HepG2 (cell line): ENCODE measurements around the gene PMM2. TPM values are rescaled to one million over a fixed set of nuclear protein-coding genes. Genes with fewer than 3 reads are reported as not detected.

ENCODE experiments used
- ATAC-seq: fragments of 200-7000 bp; cut with Tn5 transposase; 3 replicates; pipeline ENCODE4 v1.9.1; 2020; ENCODE audit warnings: mild to moderate bottlenecking, moderate library complexity
- BruUV-seq: library from RNA; stranded (reverse); fragments of 400-500 nt; replicated peaks from 2 replicates; lab custom pipeline; 2021; lab: Mats Ljungman, UMichigan
- CTCF ChIA-PET: fragments of 300-600 bp; formaldehyde crosslinking; extraction: SDS; loops from one replicate; lab custom pipeline; 2021; ENCODE audit warnings: low total read pairs, inconsistent platforms, low intra/inter-chr PET ratio; lab: Yijun Ruan, JAX
- POLR2A ChIA-PET: fragments of 350-600 bp; sonication (Branson Sonifier 250); formaldehyde crosslinking; loops from one replicate; lab custom pipeline; 2020; ENCODE audit warnings: antibody characterized with exemption, inconsistent platforms; lab: Yijun Ruan, JAX
- DNase-seq: peaks from one replicate; pipeline ENCODE4 v3.0.0-alpha.2; 2015; ENCODE audit warnings: low spot score
- FAIRE-seq: peaks from 3 replicates; lab custom pipeline; 2011; peaks lifted over from hg19 to GRCh38; lab: Jason Lieb, UNC
- H2AFZ ChIP-seq: one replicate; pipeline ENCODE4 v1.6.1; 2011; ENCODE audit warnings: low read length, inconsistent platforms
- H3K27ac ChIP-seq: fragments of 300-600 bp; 3 replicates; pipeline ENCODE4 v1.8.0; 2011; ENCODE audit warnings: mixed run types, mild to moderate bottlenecking, mixed read lengths, low read length, inconsistent platforms; ENCODE audit not compliant: insufficient read depth; ENCODE audit errors: extremely low read length
- H3K27me3 ChIP-seq, 2 experiments: fragments of 200-600 bp in 1 of 2; 2 replicates in 1 of 2; 3 replicates in 1 of 2; pipeline versions ENCODE4 v1.6.0 to v1.8.0; 2011; ENCODE audit warnings: low read length in 2 of 2, mild to moderate bottlenecking in 2 of 2, moderate library complexity in 2 of 2, inconsistent platforms in 1 of 2; ENCODE audit not compliant: insufficient read depth in 2 of 2, control insufficient read depth in 1 of 2
- H3K36me3 ChIP-seq, 2 experiments: fragments of 200-600 bp in 1 of 2; replicated peaks in 1 of 2; 2 replicates in 1 of 2; 3 replicates in 1 of 2; pipeline versions ENCODE4 v1.5.1 to v1.8.0; 2011; ENCODE audit warnings: low read length in 2 of 2, inconsistent platforms in 1 of 2; ENCODE audit not compliant: insufficient read depth in 2 of 2, control insufficient read depth in 1 of 2
- H3K4me1 ChIP-seq: 2 replicates; pipeline ENCODE4 v1.5.1; 2012; ENCODE audit warnings: low read length, inconsistent platforms; ENCODE audit not compliant: insufficient read depth
- H3K4me2 ChIP-seq: 2 replicates; pipeline ENCODE4 v1.6.0; 2011; ENCODE audit warnings: low read depth, low read length, inconsistent platforms
- H3K4me3 ChIP-seq, 3 experiments: fragments of 200-600 bp in 1 of 3; sonication (generic), shearing (Covaris generic) in 1 of 3; replicated peaks in 1 of 3; 2 replicates each; pipeline ENCODE4 v1.5.1; 2011 to 2016; ENCODE audit warnings: low read length in 3 of 3, inconsistent platforms in 2 of 3, low read depth in 2 of 3, mild to moderate bottlenecking in 2 of 3, control low read depth in 1 of 3, mixed read lengths in 1 of 3; ENCODE audit not compliant: insufficient read depth in 1 of 3
- H3K79me2 ChIP-seq: one replicate; pipeline ENCODE4 v1.6.1; 2011; ENCODE audit warnings: low read length, inconsistent platforms; ENCODE audit not compliant: insufficient read depth
- H3K9ac ChIP-seq: 2 replicates; pipeline ENCODE4 v1.6.0; 2011; ENCODE audit warnings: mild to moderate bottlenecking, low read depth, low read length, inconsistent platforms; ENCODE audit not compliant: insufficient read depth
- H3K9me3 ChIP-seq: 2 replicates; pipeline ENCODE4 v1.5.1; 2012; ENCODE audit warnings: mild to moderate bottlenecking, low read length
- H4K20me1 ChIP-seq: 2 replicates; pipeline ENCODE4 v1.6.0; 2011; ENCODE audit warnings: inconsistent platforms, mild to moderate bottlenecking, low read length, moderate library complexity; ENCODE audit not compliant: insufficient read depth
- AGO2 ChIP-seq: fragments of 200-400 bp; formaldehyde crosslinking; optimal IDR thresholded peaks from 2 replicates; pipeline ENCODE3; 2017; ENCODE audit warnings: mild to moderate bottlenecking, low read depth, low read length, moderate library complexity
- GTF3A ChIP-seq: sonication (generic); formaldehyde crosslinking; conservative IDR thresholded peaks from 2 replicates; pipeline ENCODE4 v1.4.0; 2020; ENCODE audit warnings: mild to moderate bottlenecking, missing genetic modification reagents
- HDAC1 ChIP-seq: sonication (generic); formaldehyde crosslinking; IDR thresholded peaks from 2 replicates; pipeline ENCODE4 v1.5.1; 2020; ENCODE audit warnings: mild to moderate bottlenecking, missing genetic modification reagents
- NFKB2 ChIP-seq: sonication (generic); formaldehyde crosslinking; IDR thresholded peaks from 2 replicates; pipeline ENCODE4 v1.4.0; 2020; ENCODE audit warnings: missing genetic modification reagents, borderline replicate concordance
- RELA ChIP-seq: sonication (generic); formaldehyde crosslinking; IDR thresholded peaks from 2 replicates; pipeline ENCODE4 v1.4.0; 2020; ENCODE audit warnings: missing genetic modification reagents
- REXO4 ChIP-seq: sonication (generic); formaldehyde crosslinking; IDR thresholded peaks from 2 replicates; pipeline ENCODE4 v1.8.0; 2022; ENCODE audit warnings: missing genetic modification reagents, mild to moderate bottlenecking, borderline replicate concordance
- SALL1 ChIP-seq: sonication (generic); formaldehyde crosslinking; IDR thresholded peaks from 2 replicates; pipeline ENCODE4 v1.8.0; 2022; ENCODE audit warnings: mild to moderate bottlenecking, missing genetic modification reagents
- SNRNP70 ChIP-seq: fragments of 200-400 bp; formaldehyde crosslinking; IDR thresholded peaks from 2 replicates; pipeline ENCODE4 v1.6.1; 2017; ENCODE audit warnings: mild to moderate bottlenecking, low read depth, low read length, moderate library complexity
- ZBTB42 ChIP-seq: sonication (generic); formaldehyde crosslinking; IDR thresholded peaks from 2 replicates; pipeline ENCODE4 v1.5.0; 2020; ENCODE audit warnings: mild to moderate bottlenecking, missing genetic modification reagents
- ZNF891 ChIP-seq: sonication (generic); formaldehyde crosslinking; IDR thresholded peaks from 2 replicates; pipeline ENCODE4 v1.5.0; 2020; ENCODE audit warnings: mild to moderate bottlenecking, missing genetic modification reagents
- WGBS: methylation state at CpG from one replicate; pipeline ENCODE4 v1.1.6; 2017; ENCODE audit warnings: low lambda C conversion rate; 5-methylcytosine and 5-hydroxymethylcytosine counted together
- in situ Hi-C: cut with HindIII; loops from 2 replicates; pipeline ENCODE4 v1.10.0; 2017; ENCODE audit warnings: low pct_unique_long_range_greater_than_20kb; ENCODE audit not compliant: extremely low pct_ligation_motif_present
- intact Hi-C: fragments of 100-400 bp; cut with micrococcal nuclease; formaldehyde crosslinking; loops from one replicate; pipeline ENCODE4 v1.10.0; 2022; ENCODE audit not compliant: unreplicated experiment
- polyA plus RNA-seq, 8 experiments: library from polyadenylated mRNA; depleted of rRNA in 3 of 8; stranded (reverse) in 7 of 8; unstranded in 1 of 8; fragments of >200 nt; fragmentation: Illumina TruSeq in 4 of 8; extraction: Trizol in 4 of 8; gene quantifications; 2 replicates each; pipeline versions ENCODE4 v1.2.1 to v1.2.3, GENCODE V29; 2011 to 2016; ENCODE audit warnings: low read depth in 4 of 8, missing spikeins in 1 of 8, mixed read lengths in 1 of 8; ENCODE audit not compliant: insufficient read depth in 1 of 8
- total RNA-seq, 5 experiments: library from RNA; depleted of rRNA; stranded (reverse); fragments of >200 nt; fragmentation: Illumina TruSeq; extraction: Trizol; gene quantifications; 2 replicates each; pipeline ENCODE4 v1.2.3, GENCODE V29; 2016; ENCODE audit warnings: low read depth in 1 of 5

The PMM2 gene
- total and polyA plus RNA-seq, 2 of the 13 experiments (the other 11 are each of a cell fraction or from before 2014, with no cell fraction given): 52.2 to 93.7 TPM

DNA sequence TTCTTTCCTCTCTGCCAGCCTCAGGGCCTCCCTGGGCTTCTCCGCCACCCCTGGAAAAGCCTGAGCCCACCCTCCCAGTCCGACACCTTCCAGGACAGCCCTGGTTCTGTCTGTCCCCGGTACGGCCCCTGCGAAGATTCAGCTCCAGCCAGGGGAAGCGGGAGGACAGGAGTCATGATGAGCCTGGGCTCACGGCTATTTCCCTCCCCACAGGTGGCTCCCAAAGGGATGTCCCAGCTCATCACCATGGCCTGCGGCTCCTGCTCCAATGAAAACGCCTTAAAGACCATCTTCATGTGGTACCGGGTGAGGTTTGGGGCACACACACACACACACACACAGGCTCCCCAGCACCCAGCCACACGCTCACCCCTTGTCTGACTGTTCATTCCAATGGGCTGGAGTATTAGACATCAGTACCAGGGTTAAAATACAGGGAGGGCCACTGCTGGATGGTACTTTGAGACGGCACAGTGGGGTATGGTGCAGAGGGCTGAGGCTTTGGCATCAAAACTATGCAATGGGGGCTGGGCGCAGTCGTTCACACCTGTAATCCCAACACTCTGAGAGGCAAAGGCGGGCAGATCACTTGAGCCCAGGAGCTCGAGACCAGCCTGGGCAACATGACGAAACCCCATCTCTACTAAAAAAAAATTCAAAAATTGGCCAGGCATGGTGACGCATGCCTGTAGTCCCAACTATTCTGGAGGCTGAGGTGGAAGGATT is 33.0 kb upstream of the PMM2 start:
- peaks cover 31 to 73% of the 10 kb centered on the region in 2 experiments for H3K36me3 ChIP-seq
- no peaks in the 10 kb centered on the region for H4K20me1 ChIP-seq
- H3K4me1 ChIP-seq: no peaks in the 10 kb centered on the region
- no peak overlapping the region for H3K27ac ChIP-seq
- intact Hi-C loops (loop anchor here (5.0 kb wide), 1 partner anchor 1508 kb away; no protein-coding TSS in a partner anchor), in situ Hi-C loops (no loop called here)
- H3K4me2 ChIP-seq: no peak overlapping the region
- FAIRE-seq: no peak
- H3K4me3 ChIP-seq: no peak overlapping the region
- POLR2A ChIA-PET: no interaction called here
- CTCF ChIA-PET: no interaction called here
- no peaks in the 10 kb centered on the region for H3K27me3 ChIP-seq
- ATAC-seq: no peak
- H3K9ac ChIP-seq: no peak overlapping the region
- WGBS: 98% methylated on average over 18 of the region's 18 CpGs
- BruUV-seq: no TSS peak
- H3K9me3 ChIP-seq: no peaks in the 10 kb centered on the region
- H3K79me2 ChIP-seq: no peaks in the 10 kb centered on the region
- H2AFZ ChIP-seq: no peak overlapping the region
- TF ChIP-seq REXO4 (CRISPR knock-in tag): no peak
- no peak for TF ChIP-seq NFKB2 (CRISPR knock-in tag)
- peak; percentile 43 for TF ChIP-seq AGO2
- TF ChIP-seq RELA (CRISPR knock-in tag): no peak
- no peak for TF ChIP-seq GTF3A (CRISPR knock-in tag)
- TF ChIP-seq ZNF891 (CRISPR knock-in tag): 0 out of 2 replicates have a peak, but pooled peaks have one; percentile 11
- no peak for TF ChIP-seq HDAC1
- no peak for TF ChIP-seq SALL1 (CRISPR knock-in tag)
- TF ChIP-seq ZBTB42: no peak
- no peak for TF ChIP-seq SNRNP70
- DNase-seq: no peak
